Neural cell (in vitro differentiated cells): ENCODE measurements around the gene PWWP2A. TPM values are rescaled to one million over a fixed set of nuclear protein-coding genes. Genes with fewer than 3 reads are reported as not detected.

Experiments used
- H2AFZ ChIP-seq: fragments of 200-600, 300-800 bp; sonication (generic), shearing (Covaris generic); 2 replicates; pipeline ENCODE4 v1.6.0; 2014; ENCODE audit warnings: low read depth, mild to moderate bottlenecking, antibody characterized with exemption, low read length, moderate library complexity
- H3F3A ChIP-seq: fragments of 200-600 bp; shearing (Covaris generic); 2 replicates; pipeline ENCODE4 v1.6.1; 2016; ENCODE audit warnings: mild to moderate bottlenecking, moderate library complexity, mixed read lengths, antibody characterized with exemption, low read length; ENCODE audit not compliant: insufficient read depth, poor library complexity, severe bottlenecking
- H3K27ac ChIP-seq: fragments of 200-600, 300-800 bp; sonication (generic), shearing (Covaris generic); 2 replicates; pipeline ENCODE4 v1.5.1; 2014; ENCODE audit warnings: mild to moderate bottlenecking, low read length, moderate library complexity
- H3K27me3 ChIP-seq: fragments of 300-800, 200-600 bp; sonication (generic), shearing (Covaris generic); 2 replicates; pipeline ENCODE4 v1.6.0; 2014; ENCODE audit warnings: mild to moderate bottlenecking, low read depth, low read length, moderate library complexity; ENCODE audit not compliant: insufficient read depth
- H3K36me3 ChIP-seq: fragments of 300-800, 200-600 bp; sonication (generic), shearing (Covaris generic); 2 replicates; pipeline ENCODE4 v1.5.1; 2014; ENCODE audit warnings: mild to moderate bottlenecking, antibody characterized with exemption, low read length, moderate library complexity; ENCODE audit not compliant: insufficient read depth
- H3K4me2 ChIP-seq: fragments of 300-800, 200-600 bp; sonication (generic), shearing (Covaris generic); 2 replicates; pipeline ENCODE4 v1.6.0; 2014; ENCODE audit warnings: mild to moderate bottlenecking, low read length
- H3K4me3 ChIP-seq: fragments of 300-800, 200-600 bp; sonication (generic), shearing (Covaris generic); 2 replicates; pipeline ENCODE4 v1.5.1; 2014; ENCODE audit warnings: mild to moderate bottlenecking, low read length, moderate library complexity
- H3K79me2 ChIP-seq: fragments of 200-600 bp; shearing (Covaris generic); replicated peaks from 2 replicates; pipeline ENCODE4 v1.6.0; 2014; ENCODE audit warnings: mild to moderate bottlenecking, low read length, moderate library complexity; ENCODE audit not compliant: insufficient read depth
- H3K9ac ChIP-seq: fragments of 300-800, 200-600 bp; sonication (generic), shearing (Covaris generic); 2 replicates; pipeline ENCODE4 v1.6.1; 2016; ENCODE audit warnings: mild to moderate bottlenecking, low read length, mixed read lengths
- H3K9me2 ChIP-seq: fragments of 200-600 bp; shearing (Covaris generic); 2 replicates; pipeline ENCODE4 v1.6.1; 2016; ENCODE audit warnings: mild to moderate bottlenecking, low read length, mixed read lengths; ENCODE audit not compliant: insufficient read depth
- H3K9me3 ChIP-seq: fragments of 200-600, 300-800 bp; sonication (generic), shearing (Covaris generic); 2 replicates; pipeline ENCODE4 v1.6.1; 2016; ENCODE audit warnings: mild to moderate bottlenecking, mixed run types, low read length, moderate library complexity, mixed read lengths
- H4K20me1 ChIP-seq: fragments of 200-600 bp; shearing (Covaris generic); 2 replicates; pipeline ENCODE4 v1.6.1; 2016; ENCODE audit warnings: mild to moderate bottlenecking, mixed run types; ENCODE audit not compliant: insufficient read depth
- EP300 ChIP-seq: fragments of 450-650 bp; conservative IDR thresholded peaks from 2 replicates; pipeline ENCODE4 v1.6.1; 2014; ENCODE audit warnings: antibody characterized with exemption, mild to moderate bottlenecking, moderate library complexity; ENCODE audit not compliant: poor library complexity, severe bottlenecking
- EZH2 ChIP-seq: fragments of 200-600, 300-800 bp; shearing (Covaris generic), sonication (generic); IDR thresholded peaks from 2 replicates; pipeline ENCODE4 v1.6.1; 2014; ENCODE audit warnings: antibody characterized with exemption, low read length, borderline replicate concordance, mild to moderate bottlenecking; ENCODE audit not compliant: insufficient read depth, poor library complexity, severe bottlenecking
- MXI1 ChIP-seq: fragments of 450-650 bp; conservative IDR thresholded peaks from 2 replicates; pipeline ENCODE4 v1.6.1; 2014; ENCODE audit warnings: antibody characterized with exemption, mild to moderate bottlenecking; ENCODE audit not compliant: poor library complexity, severe bottlenecking
- POLR2AphosphoS5 ChIP-seq: IDR thresholded peaks from 2 replicates; pipeline ENCODE4 v1.6.1; 2012
- RAD21 ChIP-seq: fragments of 450-650 bp; conservative IDR thresholded peaks from 2 replicates; pipeline ENCODE4 v1.6.1; 2014; ENCODE audit warnings: antibody characterized with exemption, mild to moderate bottlenecking, moderate library complexity
- REST ChIP-seq: IDR thresholded peaks from 2 replicates; pipeline ENCODE4 v1.6.1; 2012; ENCODE audit warnings: borderline replicate concordance
- SMC3 ChIP-seq: fragments of 450-650 bp; conservative IDR thresholded peaks from 2 replicates; pipeline ENCODE4 v1.6.1; 2014; ENCODE audit warnings: antibody characterized with exemption, mild to moderate bottlenecking, moderate library complexity; ENCODE audit not compliant: poor library complexity
- TAF1 ChIP-seq: IDR thresholded peaks from 2 replicates; pipeline ENCODE4 v1.6.1; 2012; ENCODE audit warnings: low read depth
- polyA plus RNA-seq: library from polyadenylated mRNA; depleted of rRNA; stranded (reverse); fragments of >200 nt; gene quantifications from 2 replicates; pipeline ENCODE4 v1.2.3, GENCODE V29; 2014
- TF ChIP-seq, protein P1 (sequence below): fragments of 450-650 bp; IDR thresholded peaks from 2 replicates; pipeline ENCODE4 v1.5.1; 2014; ENCODE audit warnings: antibody characterized with exemption, mild to moderate bottlenecking, moderate library complexity; ENCODE audit not compliant: poor library complexity, severe bottlenecking

Gene PWWP2A
- polyA plus RNA-seq, 1 donor from 2014 or later, result 37.2 TPM

DNA sequence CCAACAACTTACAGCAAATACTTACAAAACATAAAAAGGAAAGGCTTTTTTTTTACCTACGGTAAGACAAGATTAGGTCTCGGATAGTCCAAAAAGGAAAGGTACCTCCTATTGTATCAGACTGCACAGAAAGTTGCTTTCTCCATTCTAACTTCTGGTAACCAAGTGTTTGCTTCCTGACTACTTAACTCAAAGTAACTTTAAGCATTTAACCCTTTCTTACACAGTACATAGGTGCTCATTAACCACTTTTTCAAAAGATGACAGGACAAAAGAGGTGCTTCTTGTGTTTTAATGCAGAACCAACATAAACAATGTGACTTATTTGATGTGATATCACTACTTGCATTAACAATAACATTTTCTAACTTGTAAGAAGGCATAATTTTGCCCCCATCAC, 23.1 kb downstream of the PWWP2A start:
- no peak overlapping the region for H3K27ac ChIP-seq
- no peaks in the 10 kb centered on the region for H3K9me2 ChIP-seq
- H3K4me2 ChIP-seq, result no peak overlapping the region
- no peaks in the 10 kb centered on the region for H3K27me3 ChIP-seq
- H3K9ac ChIP-seq, result no peak overlapping the region
- no peaks in the 10 kb centered on the region for H3K9me3 ChIP-seq
- H3K79me2 ChIP-seq, result peaks cover 7% of the 10 kb centered on the region
- H3F3A ChIP-seq, result no peaks in the 10 kb centered on the region
- no peaks in the 10 kb centered on the region for H4K20me1 ChIP-seq
- TF ChIP-seq REST, result no peak
- TF ChIP-seq RAD21, result no peak
- TF ChIP-seq MXI1, result no peak
- TF ChIP-seq POLR2AphosphoS5, result no peak
- no peak for TF ChIP-seq EZH2
- no peak for TF ChIP-seq TAF1
- no peak for TF ChIP-seq SMC3
- H3K4me3 ChIP-seq, result no peak overlapping the region
- H2AFZ ChIP-seq, result no peak overlapping the region
- H3K36me3 ChIP-seq, result peaks cover 4% of the 10 kb centered on the region

DNA sequence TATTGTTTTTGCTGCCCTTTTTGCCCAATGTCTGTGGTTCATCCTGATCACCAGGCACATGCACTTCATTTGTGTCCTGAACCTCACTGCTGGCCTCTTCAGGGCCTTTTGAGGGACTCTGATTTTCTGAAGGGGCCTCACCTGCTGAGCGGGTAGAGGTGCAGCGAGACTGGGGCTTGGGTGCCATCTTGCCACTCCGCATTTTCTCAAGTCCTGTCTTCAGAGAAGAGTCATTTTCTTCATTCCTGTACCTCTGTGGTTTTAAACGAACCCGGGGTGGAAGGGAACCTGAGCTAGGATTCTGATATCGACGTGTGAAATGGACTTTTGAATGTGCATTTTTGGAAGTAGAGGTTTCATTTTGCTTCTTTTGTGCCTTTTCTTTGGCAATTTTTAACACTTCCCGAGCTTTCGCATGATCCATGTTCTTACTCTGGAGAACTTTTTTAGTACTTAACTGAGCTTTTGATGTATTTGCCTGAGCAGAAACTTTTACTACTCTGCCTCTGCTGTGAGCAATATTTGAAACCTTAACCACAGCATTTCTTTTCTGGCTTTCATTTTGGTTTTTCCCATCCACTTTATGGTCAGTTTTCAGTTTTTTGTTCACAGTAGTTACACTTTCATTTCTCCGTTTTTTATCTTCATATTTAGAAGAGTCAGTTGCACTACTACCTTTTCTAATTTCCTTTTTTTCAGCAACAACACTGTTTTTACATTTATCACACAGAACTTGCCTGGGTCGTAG, 26.1 kb downstream of the PWWP2A start:
- H3K27me3 ChIP-seq, result no peaks in the 10 kb centered on the region
- TF ChIP-seq, protein P1, sequence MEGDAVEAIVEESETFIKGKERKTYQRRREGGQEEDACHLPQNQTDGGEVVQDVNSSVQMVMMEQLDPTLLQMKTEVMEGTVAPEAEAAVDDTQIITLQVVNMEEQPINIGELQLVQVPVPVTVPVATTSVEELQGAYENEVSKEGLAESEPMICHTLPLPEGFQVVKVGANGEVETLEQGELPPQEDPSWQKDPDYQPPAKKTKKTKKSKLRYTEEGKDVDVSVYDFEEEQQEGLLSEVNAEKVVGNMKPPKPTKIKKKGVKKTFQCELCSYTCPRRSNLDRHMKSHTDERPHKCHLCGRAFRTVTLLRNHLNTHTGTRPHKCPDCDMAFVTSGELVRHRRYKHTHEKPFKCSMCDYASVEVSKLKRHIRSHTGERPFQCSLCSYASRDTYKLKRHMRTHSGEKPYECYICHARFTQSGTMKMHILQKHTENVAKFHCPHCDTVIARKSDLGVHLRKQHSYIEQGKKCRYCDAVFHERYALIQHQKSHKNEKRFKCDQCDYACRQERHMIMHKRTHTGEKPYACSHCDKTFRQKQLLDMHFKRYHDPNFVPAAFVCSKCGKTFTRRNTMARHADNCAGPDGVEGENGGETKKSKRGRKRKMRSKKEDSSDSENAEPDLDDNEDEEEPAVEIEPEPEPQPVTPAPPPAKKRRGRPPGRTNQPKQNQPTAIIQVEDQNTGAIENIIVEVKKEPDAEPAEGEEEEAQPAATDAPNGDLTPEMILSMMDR, result no peak
- no peak for TF ChIP-seq RAD21
- no peak for TF ChIP-seq MXI1
- no peak for TF ChIP-seq POLR2AphosphoS5
- TF ChIP-seq EP300, result no peak
- TF ChIP-seq SMC3, result no peak
- no peak for TF ChIP-seq EZH2
- no peak for TF ChIP-seq TAF1
- TF ChIP-seq REST, result no peak
- no peak overlapping the region for H2AFZ ChIP-seq
- no peaks in the 10 kb centered on the region for H3K79me2 ChIP-seq
- H3K9ac ChIP-seq, result no peak overlapping the region
- H3K36me3 ChIP-seq, result peaks cover 4% of the 10 kb centered on the region
- H3K9me2 ChIP-seq, result no peaks in the 10 kb centered on the region
- no peak overlapping the region for H3K27ac ChIP-seq
- no peaks in the 10 kb centered on the region for H3K9me3 ChIP-seq
- no peak overlapping the region for H3K4me3 ChIP-seq
- H3F3A ChIP-seq, result no peaks in the 10 kb centered on the region
- H4K20me1 ChIP-seq, result no peaks in the 10 kb centered on the region
- no peak overlapping the region for H3K4me2 ChIP-seq
